Ectodermal cell (in vitro differentiated cells): ENCODE results near the gene CD300LF.

Experiments
- H3K27ac ChIP-seq: 2 replicates; pipeline ENCODE4 v1.7.0; 2013; ENCODE audit warnings: mild to moderate bottlenecking, low read depth, low read length; ENCODE audit not compliant: insufficient read depth, poor library complexity, severe bottlenecking
- H3K27me3 ChIP-seq: 2 replicates; pipeline ENCODE4 v1.7.0; 2013; ENCODE audit warnings: mild to moderate bottlenecking, low read length; ENCODE audit not compliant: insufficient read depth, control insufficient read depth, poor library complexity, severe bottlenecking
- H3K36me3 ChIP-seq: one replicate; pipeline ENCODE4 v1.7.0; 2013; ENCODE audit warnings: low read length; ENCODE audit not compliant: control insufficient read depth, insufficient read depth
- H3K4me1 ChIP-seq: one replicate; pipeline ENCODE4 v1.7.0; 2013; ENCODE audit warnings: low read length; ENCODE audit not compliant: control insufficient read depth, insufficient read depth
- H3K4me3 ChIP-seq: 2 replicates; pipeline ENCODE4 v1.7.0; 2013; ENCODE audit warnings: low read depth, low read length, control low read depth; ENCODE audit not compliant: insufficient read depth
- H3K9me3 ChIP-seq: 2 replicates; pipeline ENCODE4 v1.7.0; 2013; ENCODE audit warnings: mild to moderate bottlenecking, low read length, moderate library complexity; ENCODE audit not compliant: control insufficient read depth
- WGBS, 2 experiments: methylation state at CpG; one replicate each; pipeline ENCODE4 v1.1.7; 2013; ENCODE audit warnings: missing lambda C conversion rate in 2 of 2; 5-methylcytosine and 5-hydroxymethylcytosine counted together

CD300LF gene

GRCh38 chr17:74647871-74648672 is 64.7 kb downstream of the CD300LF start:
- Histone ChIP-seq H3K4me3 (no peak overlapping the region), H3K27me3 (peaks cover 31% of the 10 kb centered on the region), H3K36me3 (no peaks in the 10 kb centered on the region), H3K4me1 (no peaks in the 10 kb centered on the region), H3K9me3 (no peaks in the 10 kb centered on the region), H3K27ac (no peak overlapping the region)
- WGBS, 2 experiments: 85 to 88% methylated on average over 9 of the region's 9 CpGs

GRCh38 chr17:74646231-74646630 is 66.5 kb downstream of the CD300LF start:
- H3K4me1 ChIP-seq: no peaks in the 10 kb centered on the region
- H3K27ac ChIP-seq: no peak overlapping the region
- H3K4me3 ChIP-seq: no peak overlapping the region
- H3K27me3 ChIP-seq: peaks cover 14% of the 10 kb centered on the region
- no peaks in the 10 kb centered on the region for H3K9me3 ChIP-seq
- 72 to 73% methylated on average over 3 of the region's 3 CpGs for WGBS, 2 experiments
- no peaks in the 10 kb centered on the region for H3K36me3 ChIP-seq

GRCh38 chr17:74645010-74645409 is 67.7 kb downstream of the CD300LF start:
- Histone ChIP-seq H3K9me3 (no peaks in the 10 kb centered on the region), H3K27me3 (peaks cover 8% of the 10 kb centered on the region), H3K36me3 (no peaks in the 10 kb centered on the region), H3K27ac (no peak overlapping the region), H3K4me1 (no peaks in the 10 kb centered on the region), H3K4me3 (no peak overlapping the region)
- WGBS, 2 experiments: 83 to 85% methylated on average over 2 of the region's 2 CpGs

- Histone ChIP-seq H3K36me3 (no peaks in the 10 kb centered on the region), H3K4me1 (no peaks in the 10 kb centered on the region), H3K4me3 (no peak overlapping the region), H3K9me3 (no peaks in the 10 kb centered on the region), H3K27ac (no peak overlapping the region), H3K27me3 (peaks cover 6% of the 10 kb centered on the region)
- 85 to 93% methylated on average over 2 of the region's 2 CpGs for WGBS, 2 experiments
Measured at GRCh38 chr17:74644419-74644818, 68.3 kb downstream of the CD300LF start.
